ENCODE data around the gene KRT73. TPM values are rescaled to one million over a fixed set of nuclear protein-coding genes. Genes with fewer than 3 reads are reported as not detected.
A peak's percentile ranks its signal among the peaks of the same experiment; 100 is the strongest.

The KRT73 gene
- polyA plus RNA-seq, 12 donors = 0.05 to 0.15 TPM; not detected in 10

DNA sequence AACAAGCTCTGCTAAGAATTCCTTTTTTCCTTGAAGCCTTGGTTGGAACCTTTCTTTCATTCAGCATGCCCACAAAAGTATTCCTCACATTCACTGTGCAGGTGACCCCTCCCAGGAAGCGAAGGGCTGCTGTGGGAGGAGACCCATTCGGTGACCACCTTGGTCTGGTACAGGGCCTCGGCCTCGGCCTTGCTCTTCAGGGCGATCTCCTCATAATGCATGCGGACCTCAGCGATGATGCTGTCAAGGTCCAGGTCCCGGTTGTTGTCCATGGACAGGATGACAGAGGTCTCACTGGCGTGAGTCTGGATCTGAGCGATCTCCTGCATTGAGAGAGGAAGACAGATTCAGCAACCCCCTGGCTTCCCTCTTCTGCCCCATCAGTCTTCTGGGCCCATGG lies 47.8 kb downstream of the KRT73 start:
- no peak for DNase-seq

DNA sequence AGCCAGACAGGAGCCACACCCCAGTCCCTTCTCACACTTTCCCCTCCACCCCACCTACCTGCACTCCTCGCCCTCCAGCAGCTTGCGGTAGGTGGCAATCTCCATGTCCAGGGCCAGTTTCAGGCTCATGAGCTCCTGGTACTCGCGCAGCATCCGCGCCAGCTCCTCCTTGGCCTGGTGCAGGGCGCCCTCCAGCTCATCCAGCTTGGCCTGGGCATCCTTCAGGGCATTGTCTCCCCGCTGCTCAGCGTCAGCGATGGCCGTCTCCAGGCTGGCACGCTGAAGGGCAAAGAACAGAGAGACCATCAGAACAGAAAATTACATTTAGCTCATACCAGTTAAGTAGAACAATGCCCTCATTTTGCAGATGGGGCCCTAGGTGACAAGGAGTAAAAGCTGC lies 50.2 kb downstream of the KRT73 start:
- DNase-seq = no peak

DNA sequence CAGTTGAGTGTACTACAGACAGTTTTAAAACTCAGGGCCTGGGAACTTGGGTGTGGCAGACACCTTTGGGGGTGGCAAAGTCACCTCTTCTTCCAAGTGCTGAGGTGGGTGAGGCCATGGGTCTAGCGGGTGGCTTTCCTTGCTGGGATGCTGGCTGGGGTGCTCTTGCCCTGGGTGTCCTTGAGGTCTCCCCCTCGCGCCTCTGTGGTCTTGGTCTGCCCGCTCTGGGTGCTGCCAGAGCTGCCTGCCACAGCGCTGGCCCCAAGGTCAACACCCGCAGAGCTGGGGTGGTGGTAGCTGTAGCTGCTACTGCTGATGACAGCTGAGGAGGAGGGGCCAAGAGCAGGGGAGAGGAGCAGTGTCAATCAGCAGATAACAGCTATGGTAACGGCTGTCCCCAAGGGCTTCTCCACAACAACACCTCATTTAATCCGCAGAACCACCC lies 51.5 kb downstream of the KRT73 start:
- DNase-seq = no peak

DNA sequence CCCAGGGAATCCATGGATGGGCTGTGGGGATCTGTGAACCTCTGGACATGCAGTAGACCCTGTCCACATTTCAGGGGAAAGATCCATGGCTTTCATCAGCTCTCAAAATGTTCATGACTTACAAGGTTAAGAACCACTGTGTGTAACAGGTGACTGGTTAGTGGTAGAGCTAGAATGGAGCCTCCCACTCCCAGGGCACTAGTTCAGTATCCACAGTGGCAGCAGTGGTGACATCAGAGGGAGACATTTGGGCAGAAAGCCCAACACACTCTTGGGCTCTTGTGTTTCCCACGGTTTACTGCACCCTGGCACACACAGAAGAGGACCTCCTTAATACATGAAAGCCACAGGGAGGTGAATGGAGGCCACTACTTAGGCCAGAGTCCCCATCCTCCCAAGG lies 53.8 kb downstream of the KRT73 start:
- DNase-seq = no peak

DNA sequence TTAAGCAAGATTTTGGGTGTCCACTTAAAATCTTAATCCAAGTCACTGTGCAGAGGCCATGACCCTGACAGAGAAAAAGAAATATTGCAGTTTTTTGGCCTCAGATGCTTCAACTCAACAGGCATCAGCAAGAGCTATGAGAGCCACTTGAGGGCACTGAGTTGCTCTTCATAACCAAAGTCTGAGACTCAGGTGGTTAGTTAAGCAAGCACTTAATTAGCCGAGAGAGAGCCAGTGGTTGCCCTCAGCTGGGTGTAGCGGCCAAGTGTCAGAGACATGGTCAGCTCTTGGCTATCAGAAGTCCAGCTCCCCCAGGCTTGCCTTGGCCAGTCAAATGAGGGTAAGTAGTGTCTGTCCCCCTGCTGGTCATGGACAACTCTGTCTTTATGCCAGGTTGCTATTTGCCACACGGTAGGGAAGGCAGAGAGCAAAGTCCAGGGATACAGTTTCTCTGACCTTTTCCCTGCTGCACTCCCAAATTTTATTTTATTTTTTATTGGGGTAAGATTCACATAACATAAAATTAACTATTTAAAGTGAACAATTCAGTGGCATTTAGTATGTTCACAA lies 56.4 kb downstream of the KRT73 start:
- DNase-seq = no peak

DNA sequence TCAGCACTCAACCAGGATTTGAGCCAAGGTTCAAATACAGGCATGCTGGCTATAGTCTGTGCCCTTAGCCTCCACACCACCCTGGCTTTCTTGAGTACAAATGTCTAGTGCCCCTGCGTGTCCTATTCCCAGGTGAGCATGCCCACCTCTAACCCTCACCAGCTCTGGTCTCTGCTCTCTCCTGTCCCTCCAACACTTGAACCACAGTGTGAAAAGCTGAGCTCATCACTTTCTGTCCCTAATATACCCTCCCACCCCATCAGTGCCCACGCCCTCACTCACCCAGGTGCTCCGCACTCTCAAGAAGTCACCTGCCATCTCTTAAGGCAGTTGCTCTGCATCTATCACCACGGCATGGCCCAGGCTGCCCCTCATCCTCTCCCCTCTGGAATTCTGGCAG lies 58.4 kb downstream of the KRT73 start:
- DNase-seq = no peak

DNA sequence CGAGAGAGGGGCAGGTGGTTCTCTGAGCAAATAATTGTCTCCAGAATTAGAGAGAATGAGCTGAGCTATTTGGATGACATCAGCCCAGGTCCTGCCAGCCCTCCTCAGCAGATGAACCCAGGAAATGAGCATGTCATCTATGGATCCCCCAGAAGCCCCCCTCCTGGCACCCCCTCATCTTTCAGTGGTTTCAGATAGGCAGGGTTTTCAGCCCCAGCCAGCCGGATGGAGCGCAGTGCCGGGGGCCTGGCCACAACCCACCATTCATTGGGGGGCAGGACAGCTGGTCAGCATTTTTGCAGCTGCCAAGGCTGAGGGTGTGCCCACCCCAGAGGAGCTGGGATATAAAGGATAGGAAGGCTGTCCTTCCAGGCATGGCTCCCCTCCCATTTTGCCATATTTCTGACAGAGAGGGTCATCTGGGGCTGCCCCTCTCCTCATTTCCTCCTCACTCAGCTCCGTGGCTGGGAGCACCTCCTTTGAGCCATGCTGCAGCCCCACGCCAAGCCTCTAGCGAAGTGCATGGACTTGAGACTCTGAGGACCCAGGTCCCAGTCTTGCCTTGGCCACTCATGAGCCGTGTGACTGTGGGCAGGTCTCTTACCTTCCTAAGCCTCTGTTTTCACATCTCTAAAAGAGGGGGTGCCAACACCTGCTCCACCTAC lies 59.4 kb downstream of the KRT73 start:
- peak; percentile 9 for DNase-seq

Other genes starting within 250 kb of the KRT73 start
- under 1 TPM in 1 of 12 donors, not detected in 11; 0.11 TPM for gene KRT84, start 232.9 kb downstream of the KRT73 start, polyA plus RNA-seq (ENCODE audit: insufficient read length in 12 of 12)
- gene KRT82, start 212.2 kb downstream of the KRT73 start, polyA plus RNA-seq (ENCODE audit: insufficient read length in 12 of 12) = under 1 TPM in 1 of 12 donors, not detected in 11; 0.07 TPM
- gene KRT75, start 184.2 kb downstream of the KRT73 start, polyA plus RNA-seq (ENCODE audit: insufficient read length in 12 of 12) = not detected
- gene KRT6B, start 166.4 kb downstream of the KRT73 start, polyA plus RNA-seq (ENCODE audit: insufficient read length in 12 of 12) = 1 to 10 TPM in 1 of 12 donors, under 1 TPM in 1, not detected in 10; 0.82 to 1.1 TPM
- 1 to 10 TPM in 1 of 12 donors, under 1 TPM in 3, not detected in 8; 0.15 to 4.9 (median 0.91) TPM for gene KRT6C, start 144.8 kb downstream of the KRT73 start, polyA plus RNA-seq (ENCODE audit: insufficient read length in 12 of 12)
- gene KRT6A, start 125.3 kb downstream of the KRT73 start, polyA plus RNA-seq (ENCODE audit: insufficient read length in 12 of 12) = 100 to 1,000 TPM in 1 of 12 donors, 10 to 100 TPM in 1, 1 to 10 TPM in 2, under 1 TPM in 2, not detected in 6; 0.05 to 120 (median 5.8) TPM
- gene KRT5, start 98.2 kb downstream of the KRT73 start, polyA plus RNA-seq (ENCODE audit: insufficient read length in 12 of 12) = 1,000 to 10,000 TPM in 1 of 12 donors, 100 to 1,000 TPM in 2, 10 to 100 TPM in 1, 1 to 10 TPM in 2, under 1 TPM in 4, not detected in 2; 0.07 to 1,328 (median 2.6) TPM
- gene KRT71, start 65.4 kb downstream of the KRT73 start, polyA plus RNA-seq (ENCODE audit: insufficient read length in 12 of 12) = under 1 TPM in 2 of 12 donors, not detected in 10; 0.08 TPM
- gene KRT74, start 44.7 kb downstream of the KRT73 start, polyA plus RNA-seq (ENCODE audit: insufficient read length in 12 of 12) = under 1 TPM in 3 of 12 donors, not detected in 9; 0.15 to 0.25 (median 0.21) TPM
- under 1 TPM in 3 of 12 donors, not detected in 9; 0.11 to 0.26 (median 0.12) TPM for gene KRT72, start 17.1 kb downstream of the KRT73 start, polyA plus RNA-seq (ENCODE audit: insufficient read length in 12 of 12)
- gene KRT2, start 33.7 kb upstream of the KRT73 start, polyA plus RNA-seq (ENCODE audit: insufficient read length in 12 of 12) = under 1 TPM in 3 of 12 donors, not detected in 9; 0.58 to 0.75 (median 0.61) TPM
- 1,000 to 10,000 TPM in 1 of 12 donors, 100 to 1,000 TPM in 2, 1 to 10 TPM in 2, under 1 TPM in 5, not detected in 2; 0.17 to 1,255 (median 2.6) TPM for gene KRT1, start 61.8 kb upstream of the KRT73 start, polyA plus RNA-seq (ENCODE audit: insufficient read length in 12 of 12)
- 1 to 10 TPM in 2 of 12 donors, under 1 TPM in 3, not detected in 7; 0.04 to 4.6 (median 0.60) TPM for gene KRT77, start 85.0 kb upstream of the KRT73 start, polyA plus RNA-seq (ENCODE audit: insufficient read length in 12 of 12)
- not detected for gene KRT76, start 158.8 kb upstream of the KRT73 start, polyA plus RNA-seq (ENCODE audit: insufficient read length in 12 of 12)
- under 1 TPM in 2 of 12 donors, not detected in 10; 0.31 to 0.77 TPM for gene KRT3, start 177.6 kb upstream of the KRT73 start, polyA plus RNA-seq (ENCODE audit: insufficient read length in 12 of 12)
- 100 to 1,000 TPM in 3 of 12 donors, 10 to 100 TPM in 1, 1 to 10 TPM in 1, under 1 TPM in 1, not detected in 6; 0.23 to 677 (median 88.5) TPM for gene KRT4, start 195.6 kb upstream of the KRT73 start, polyA plus RNA-seq (ENCODE audit: insufficient read length in 12 of 12)
- gene KRT79, start 215.8 kb upstream of the KRT73 start, polyA plus RNA-seq (ENCODE audit: insufficient read length in 12 of 12) = under 1 TPM in 1 of 12 donors, not detected in 11; 0.11 TPM
- gene KRT78, start 230.4 kb upstream of the KRT73 start, polyA plus RNA-seq (ENCODE audit: insufficient read length in 12 of 12) = 10 to 100 TPM in 1 of 12 donors, 1 to 10 TPM in 2, under 1 TPM in 2, not detected in 7; 0.08 to 12.6 (median 2.4) TPM